GM18858 (cell line): ENCODE measurements around the gene TOX3.

Source experiments
- ATAC-seq: cut with Tn5 transposase; IDR thresholded peaks from one replicate; pipeline ENCODE4 v1.9.1; 2021; ENCODE audit not compliant: unreplicated experiment

The TOX3 gene

DNA sequence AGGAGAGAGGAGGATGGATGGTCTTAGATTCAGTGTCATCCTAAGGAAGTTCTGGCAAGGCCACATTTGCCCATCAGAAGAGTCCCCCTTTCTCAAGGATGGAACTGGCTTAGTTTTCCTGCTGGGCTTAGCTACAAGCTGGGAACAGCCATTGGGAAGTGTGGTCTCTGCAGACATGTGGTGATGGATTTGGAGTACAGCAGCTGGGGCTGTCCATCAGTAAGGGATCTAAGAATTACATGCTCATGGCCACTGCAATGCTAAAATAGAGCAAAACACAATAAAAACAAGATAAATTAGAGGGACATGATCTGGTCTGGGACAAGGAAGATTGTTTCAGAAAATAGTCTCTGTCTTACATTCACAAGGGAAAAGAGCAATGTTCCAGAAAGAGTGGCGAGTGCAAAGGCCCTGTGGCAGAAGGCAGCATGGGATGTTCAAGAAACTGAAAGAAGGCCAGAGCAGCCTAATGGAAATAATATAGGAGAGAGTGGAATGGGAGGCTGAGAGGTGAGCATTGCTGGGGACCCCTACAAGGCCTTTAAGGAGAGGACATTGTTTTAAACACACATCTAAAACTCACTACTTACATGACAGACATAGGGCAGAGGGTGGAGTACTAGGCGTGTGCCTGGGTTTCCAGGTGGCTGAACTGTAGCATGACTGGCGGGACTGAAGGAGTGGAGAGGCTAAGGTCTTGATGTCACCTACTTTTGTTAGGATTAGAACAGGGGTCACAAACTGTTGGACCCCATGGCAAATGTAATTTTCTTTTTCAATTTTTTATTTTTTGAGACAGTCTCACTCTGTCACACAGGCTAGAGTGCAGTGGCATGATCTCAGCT is 17.0 kb upstream of the TOX3 start:
- no peak for ATAC-seq

DNA sequence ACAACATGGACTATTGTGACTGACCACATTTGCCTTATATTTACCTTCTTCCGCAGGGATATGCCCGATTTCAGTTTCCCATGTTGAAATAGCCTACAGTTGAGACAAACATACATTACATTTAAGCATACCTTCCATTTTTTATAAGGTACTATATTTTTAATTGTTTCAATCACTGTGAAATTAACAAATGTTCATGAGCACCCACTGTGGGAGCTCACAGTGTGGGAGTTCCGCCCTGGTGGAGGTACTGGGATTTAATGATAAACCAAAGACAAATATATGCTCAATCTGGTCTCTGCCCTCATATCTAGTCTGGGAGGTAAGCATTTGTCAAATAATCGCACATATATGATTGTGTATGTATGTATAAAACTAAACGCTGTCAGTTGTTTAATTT is 15.8 kb upstream of the TOX3 start:
- no peak for ATAC-seq

DNA sequence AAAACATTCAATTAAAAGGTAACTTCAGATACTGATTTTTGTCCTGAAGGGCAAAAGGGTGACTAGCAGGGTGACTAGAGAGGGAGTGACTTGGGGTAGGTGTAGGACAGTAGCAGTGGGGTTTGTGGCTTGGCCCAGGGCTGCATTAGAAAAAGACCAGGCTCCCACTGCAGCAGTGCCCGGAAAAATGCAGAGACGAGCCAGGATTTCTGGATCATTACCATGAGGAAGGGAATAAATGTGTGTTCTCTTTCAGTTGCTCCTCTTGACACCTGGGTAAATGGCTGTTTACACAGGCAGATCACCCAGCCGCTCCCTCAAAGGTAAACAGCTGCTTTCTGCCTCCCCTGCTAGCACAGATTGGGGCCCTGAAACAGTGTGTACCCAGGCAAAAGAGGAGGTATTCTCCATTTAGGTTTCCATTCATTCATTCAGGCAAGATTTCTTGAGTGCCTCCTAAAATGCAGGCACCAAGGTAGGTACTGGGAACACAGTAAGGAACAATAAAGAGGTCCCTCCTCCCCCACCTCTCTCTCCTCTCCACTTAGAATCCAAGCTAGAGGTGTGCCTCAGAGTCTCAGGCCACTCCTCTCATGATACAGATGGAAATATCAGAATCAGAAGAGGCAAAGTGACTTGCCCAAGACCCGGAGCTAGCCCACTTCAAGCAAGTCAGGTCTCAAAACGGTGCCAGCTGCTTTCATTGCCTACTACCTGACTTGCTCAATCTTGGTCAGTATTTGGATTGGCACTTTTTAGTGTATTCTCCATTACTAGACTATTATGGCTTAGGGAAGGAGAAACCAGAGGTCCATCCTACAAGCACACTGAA is 15.2 kb upstream of the TOX3 start:
- ATAC-seq: no peak

DNA sequence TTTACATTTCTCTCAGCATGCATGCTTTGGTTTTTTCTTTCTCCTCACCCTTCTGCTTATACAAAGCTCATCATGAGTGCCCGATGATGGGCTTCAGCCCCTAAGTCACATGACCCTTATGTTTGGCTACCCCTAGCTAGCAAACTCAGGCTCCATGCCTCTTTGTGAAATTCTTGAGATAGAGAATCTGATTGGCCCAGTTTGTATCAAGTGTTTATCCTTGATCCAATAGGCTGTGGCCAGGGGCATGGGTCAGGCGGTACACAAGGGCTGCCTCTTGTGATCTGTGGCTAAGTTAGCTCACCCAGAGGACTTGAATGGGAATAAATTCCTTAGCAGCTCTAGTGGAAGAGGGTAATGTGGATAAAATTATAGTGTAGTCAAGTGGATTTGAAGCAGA is 11.5 kb upstream of the TOX3 start:
- no peak for ATAC-seq

DNA sequence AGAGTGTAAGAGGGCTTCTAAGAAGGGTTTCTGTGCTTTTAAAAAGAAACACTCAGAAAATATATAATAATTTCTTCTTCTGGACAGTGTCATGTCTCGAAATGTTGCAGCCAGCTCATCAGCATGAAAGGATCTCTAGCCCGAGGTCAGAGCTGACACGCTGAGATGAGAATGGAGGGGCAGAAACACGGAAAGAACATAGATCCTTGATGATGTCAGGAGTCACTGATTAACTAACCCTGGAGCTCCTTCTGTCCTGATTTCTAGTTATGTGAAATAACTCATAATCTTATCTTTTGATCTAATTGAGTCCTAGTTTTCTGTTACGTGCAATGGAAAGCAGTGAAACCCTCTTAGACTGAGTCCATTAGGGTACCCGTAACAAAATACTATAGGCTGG is 10.3 kb upstream of the TOX3 start:
- ATAC-seq: no peak

DNA sequence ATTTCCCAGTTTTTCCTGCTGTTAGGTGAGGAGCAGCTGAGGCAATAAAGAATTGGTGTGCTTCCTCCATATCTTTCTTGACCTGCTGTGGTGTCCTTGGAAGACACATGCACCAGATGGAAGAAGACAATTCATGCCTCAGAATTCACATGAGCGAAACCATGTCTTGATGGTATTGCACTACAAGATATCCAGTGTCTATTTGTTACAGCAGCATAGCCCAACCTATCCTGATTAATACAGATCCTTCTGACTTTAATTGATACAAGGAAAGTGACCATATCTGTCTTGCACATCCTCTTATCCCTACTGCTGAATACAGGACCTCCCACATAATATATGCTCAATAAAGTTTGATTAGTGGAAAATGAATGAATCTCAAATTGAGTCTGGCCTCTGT is 9.1 kb upstream of the TOX3 start:
- no peak for ATAC-seq

DNA sequence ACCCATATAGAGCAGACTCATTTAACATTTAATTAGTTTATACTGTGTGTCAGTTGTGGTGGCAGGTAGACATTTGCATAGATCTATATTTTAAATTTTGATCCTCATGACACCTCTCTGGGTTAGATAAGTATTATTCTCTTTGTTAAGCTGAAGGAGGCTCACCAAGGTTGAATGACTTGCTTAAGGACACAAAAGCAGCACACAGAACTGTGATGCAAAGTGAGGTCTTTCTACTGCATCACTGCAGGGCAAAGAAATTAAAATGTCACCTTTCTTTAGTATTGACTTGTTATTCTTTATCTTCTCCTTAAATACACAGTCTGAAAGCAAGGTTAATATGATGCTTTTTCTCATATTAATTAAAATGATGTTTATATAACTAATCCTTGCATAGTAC is 8.6 kb upstream of the TOX3 start:
- no peak for ATAC-seq

DNA sequence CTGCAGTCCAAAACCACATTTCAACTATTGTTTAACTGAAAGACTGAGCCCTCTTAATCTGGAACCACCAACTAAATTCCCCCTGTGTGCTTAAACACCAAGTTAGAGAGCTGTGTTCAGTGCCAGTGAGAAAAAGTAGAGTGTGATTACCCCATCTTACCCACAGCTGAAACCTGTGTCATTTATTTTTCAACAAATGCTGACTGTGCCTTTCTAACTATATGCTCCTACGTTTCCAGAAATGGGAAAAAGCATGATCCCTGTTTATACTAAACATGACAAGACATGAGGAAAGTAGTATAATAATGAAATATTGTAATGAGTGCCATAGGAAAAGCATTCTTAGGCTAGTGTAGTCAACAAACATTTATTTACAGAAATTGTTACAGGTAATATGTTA is 7.4 kb upstream of the TOX3 start:
- no peak for ATAC-seq

DNA sequence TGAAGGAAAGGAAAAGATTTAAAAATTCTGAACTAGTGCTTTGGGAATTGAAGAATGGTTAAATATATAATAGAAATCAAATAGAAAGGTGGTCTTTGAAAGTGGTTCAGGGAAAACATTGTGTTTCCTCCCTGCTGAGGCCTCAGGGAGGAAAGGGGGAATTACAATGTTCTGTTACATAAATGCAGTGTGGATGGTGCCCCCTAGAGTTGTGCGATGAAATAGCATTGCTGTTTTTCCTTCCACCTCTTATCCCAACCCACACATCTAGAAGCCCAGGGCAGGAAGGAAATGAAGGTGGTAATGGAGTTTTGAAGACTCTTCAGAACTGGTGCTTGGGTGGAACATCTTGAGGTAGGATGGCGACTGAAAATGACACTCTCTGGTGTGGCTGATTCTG is 6.4 kb upstream of the TOX3 start:
- ATAC-seq: no peak

DNA sequence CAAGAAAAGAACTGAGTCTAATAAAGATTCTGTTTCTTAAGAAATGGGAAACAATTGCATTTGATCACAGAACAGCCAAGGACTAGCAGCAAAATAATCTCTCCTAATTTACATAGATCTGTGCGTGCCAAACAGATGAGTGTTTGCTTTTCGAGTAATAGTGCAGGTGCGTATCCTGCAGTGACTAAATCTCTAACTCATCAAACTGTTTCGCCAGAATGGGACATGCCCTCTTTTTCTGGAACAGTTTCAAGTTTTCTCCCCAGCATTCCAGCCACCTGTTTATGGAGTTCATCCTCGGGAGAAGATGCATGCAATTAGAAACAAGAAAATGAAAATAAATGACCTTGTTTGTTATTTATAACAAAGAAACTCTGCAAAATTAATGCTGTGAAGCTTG is 5.7 kb upstream of the TOX3 start:
- ATAC-seq: no peak

DNA sequence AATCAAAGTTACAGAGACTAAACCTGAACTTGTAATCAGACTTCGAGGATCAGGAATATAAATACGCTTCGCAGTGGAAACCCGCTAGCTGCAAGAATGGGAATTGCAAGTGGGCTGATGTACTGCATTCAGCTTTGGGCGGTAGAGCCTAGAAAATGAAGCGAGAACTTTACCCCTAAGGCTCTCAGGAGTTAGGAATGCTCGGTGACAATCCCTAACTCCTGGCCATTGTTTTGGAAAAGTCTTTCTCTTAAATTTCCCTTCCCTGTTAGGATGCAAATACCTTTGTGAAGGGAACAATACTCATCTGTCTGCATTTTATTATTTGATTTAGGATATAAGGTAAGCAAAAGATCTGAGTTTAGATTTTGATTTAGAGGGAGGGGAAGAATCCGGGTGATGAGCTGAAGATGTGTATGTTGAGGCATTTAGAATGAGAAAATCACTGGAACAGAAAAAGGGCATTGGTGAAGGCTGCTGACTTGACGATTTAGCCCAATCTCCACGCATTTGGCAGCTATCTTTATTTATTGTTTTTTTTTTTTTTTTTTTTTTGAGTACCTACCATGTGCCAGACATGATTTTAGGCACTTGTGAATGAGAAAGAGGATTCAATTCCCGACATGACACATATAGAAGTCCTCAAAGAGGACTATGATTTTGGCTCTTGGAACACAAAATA is 2.2 kb upstream of the TOX3 start:
- no peak for ATAC-seq

DNA sequence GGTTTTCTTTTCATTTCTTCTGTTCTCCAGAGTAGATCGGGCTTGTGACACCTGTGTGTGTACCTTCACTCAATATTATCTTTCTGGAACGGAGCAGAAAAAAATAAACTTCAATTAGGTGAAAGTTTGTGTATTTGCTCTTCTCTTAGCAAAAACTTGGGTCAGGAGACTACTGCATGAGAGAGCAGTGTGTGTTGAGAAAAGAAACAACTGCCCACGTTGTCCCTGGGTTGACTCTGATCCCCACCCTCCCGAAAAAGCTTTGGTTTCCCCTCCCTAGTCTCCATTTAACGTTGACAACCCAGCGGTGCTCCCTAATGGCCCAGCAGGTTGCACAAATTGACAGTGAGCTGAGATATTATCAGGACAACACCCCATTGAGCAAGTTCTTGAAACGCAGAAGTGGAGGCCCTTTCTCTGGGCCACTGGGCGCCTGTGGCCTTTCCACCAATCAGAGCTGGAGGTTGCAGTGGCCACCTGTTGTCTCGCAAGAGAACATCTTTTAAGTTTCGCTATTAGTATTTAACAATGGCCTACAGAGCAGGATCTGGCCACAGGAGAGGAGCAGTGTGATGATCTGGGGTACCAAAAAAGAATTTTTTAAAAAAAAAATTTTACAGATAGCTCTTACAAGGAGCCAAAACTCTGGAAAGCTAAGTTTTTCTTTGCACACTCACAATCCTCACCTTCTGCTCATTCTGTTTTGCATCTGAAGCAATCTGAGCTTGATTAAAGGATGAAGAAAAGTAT is 1.5 kb upstream of the TOX3 start:
- ATAC-seq: no peak

DNA sequence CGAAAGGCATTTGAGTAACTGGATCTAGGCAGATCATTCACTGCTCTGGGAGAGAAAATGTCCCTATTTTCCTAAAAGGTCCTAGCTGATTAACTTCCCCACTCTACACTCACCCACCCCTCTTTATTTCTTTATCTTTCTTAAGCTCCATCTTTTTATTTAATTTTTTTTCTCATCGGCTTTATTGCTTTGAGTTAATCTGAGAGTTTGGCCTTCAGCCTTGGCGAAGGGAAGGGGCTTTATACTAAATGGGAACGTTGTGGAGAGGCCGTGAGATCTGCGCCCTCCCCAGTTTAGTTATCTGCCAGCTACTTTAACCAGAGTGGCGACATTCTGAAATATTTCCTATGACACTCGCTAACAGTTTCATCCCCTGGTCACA is 882 bp upstream of the TOX3 start:
- no peak for ATAC-seq

DNA sequence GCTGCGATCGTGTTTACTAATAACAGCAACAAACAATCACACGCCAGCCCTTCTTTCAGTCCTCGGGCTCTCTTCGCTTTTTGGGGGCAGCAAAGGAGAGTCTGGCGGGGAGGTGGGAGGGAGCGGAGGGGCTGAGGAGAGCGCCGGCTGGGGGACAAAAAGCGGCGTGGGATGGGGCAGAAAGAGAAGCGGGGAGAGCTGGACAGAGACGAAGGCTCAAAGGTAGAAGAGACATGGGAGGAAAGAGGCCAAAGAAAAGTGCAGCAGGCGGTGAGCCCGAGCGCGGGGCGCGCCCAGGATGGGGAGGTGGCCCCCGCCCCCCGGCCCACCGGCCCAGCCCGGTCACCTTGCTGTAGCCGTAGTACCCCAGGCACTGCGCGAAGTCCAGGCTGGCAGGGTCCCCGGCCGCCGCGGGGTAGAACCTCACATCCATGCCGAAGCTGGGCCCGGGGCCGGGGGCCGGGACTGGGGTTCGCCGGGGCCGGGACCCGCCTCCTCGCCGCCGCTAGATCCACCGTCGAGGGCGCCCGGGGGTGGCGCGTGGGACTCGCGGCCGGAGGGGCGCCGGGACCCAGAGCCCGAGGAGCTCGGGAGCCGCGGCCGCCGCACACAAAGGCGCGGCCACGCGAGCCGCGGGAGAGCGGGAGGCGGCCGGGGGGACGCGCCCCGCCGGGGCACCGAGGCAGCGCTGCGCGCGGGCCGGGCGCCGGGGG is 496 bp downstream of the TOX3 start:
- ATAC-seq: no peak

DNA sequence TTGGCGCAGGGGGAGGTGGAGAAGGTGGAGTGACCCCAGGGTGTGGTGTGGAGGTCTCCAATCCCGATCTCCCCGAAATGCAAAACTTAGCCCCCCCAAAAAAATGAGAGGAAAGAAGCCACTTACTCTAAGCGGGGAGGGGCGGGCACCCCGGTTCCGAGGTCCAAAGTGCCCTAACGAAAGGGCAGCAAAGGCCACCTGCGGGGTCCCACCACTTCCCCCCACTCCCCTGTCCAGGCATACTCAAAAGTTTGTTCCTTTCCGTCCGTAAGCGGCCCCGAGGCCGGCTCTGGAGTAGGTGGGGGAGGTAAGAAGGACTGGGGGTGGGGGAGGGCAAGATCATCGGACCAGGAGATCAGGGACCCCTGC is 1.1 kb downstream of the TOX3 start:
- ATAC-seq: no peak

DNA sequence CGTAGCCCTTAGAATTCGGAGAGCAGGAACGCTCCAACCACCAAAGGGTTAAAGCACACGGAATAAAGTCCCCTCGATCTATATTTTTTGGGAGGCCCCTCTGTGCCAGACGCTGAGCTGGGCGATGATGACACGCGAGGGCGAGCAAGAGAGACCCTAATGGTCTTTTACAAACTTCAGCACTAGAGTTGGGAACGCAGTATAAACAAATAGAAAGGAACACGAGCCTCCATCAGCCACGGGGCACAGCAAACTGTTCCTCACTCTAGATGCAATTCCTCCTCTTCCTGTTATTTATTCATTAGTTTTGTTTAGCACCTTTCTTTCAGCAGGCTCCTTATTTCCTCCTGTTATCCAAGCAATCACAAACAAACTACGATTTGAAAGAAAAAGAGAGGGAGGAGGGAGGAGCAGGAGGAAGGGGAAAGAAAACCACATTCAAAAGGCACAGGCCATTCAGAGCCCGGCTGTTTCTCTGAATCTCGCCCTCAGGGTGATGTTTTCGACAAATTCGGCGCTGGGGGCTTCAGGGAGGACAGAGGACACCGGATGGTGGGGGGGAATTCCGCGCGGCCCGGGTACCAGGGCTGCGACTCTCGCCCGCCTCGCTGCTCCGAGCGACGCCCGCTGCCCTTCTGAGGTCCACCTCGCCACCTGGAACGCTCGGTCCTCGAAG is 1.6 kb downstream of the TOX3 start:
- ATAC-seq: no peak

DNA sequence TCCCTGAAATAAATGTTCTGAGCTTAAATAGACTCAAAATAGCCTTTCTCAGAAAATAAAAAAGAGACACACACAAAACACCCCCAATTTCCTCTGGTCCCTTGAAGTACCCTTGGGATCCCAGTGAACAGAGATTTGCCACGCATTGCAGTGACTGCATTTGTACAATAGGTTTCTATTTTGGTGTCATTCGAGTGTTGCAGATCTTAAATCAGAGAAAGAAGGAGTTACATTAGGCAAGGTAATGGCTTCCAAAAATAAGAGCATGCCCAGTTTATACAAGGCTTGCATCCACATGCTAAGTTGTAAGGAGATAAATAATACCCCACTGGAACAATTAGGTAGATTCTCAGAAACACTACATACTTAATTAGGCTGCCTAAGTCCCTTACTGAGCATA is 2.2 kb downstream of the TOX3 start:
- ATAC-seq: no peak

DNA sequence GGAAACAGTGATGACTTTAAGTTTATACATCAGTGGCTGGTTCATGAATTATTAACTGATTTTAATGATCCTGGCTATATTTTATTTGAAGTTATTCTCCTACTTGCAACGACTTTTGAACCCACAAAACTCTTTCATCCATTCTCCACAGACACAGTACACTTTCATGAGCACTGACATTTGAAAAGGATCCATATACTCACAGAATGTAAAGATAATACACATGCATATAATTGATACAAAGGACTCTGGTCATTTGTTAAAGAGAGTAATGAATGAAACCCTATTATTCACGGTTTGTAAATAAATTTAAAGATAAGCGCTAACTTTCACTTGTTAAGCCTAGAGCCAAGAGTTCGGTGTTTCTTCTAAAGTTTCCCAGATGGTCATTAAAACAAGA is 3.3 kb downstream of the TOX3 start:
- no peak for ATAC-seq

DNA sequence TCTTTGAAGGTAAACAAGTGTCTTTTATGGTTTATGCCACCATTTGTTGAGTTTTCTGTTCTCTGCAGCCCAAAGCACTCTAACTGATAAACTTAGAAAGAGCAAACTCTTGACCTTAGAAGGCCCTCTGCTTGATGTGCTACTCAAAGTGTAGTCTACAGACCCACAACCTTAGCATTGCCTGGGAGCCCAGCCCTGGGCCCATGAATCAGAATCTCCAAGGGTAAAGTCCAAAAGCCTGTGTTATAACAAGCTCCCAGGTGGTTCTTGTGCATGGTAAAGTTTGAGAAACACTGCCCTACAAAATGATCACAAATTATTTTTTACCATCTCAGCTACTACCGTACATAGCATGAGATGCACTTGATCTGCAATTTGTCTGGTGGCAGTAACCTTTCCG is 6.0 kb downstream of the TOX3 start:
- no peak for ATAC-seq

DNA sequence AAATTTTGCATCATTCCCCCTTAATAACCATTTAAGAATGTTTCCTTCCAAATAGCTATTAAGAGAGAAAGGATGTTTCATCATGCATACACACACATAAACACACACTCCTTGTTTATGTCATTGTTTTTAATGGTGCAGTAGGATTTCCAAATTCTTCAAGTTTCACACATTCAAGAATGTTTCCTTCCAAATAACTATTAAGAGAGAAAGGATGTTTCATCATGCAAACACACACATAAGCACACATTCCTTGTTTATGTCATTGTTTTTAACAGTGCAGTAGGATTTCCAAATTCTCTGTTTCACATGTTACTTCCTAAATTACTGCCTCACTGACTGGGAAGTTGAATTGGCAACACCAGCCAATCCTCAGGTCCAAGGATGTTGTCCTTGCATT is 7.8 kb downstream of the TOX3 start:
- no peak for ATAC-seq
